Activated CD8-positive, alpha-beta memory T cell treated with anti-CD3 and anti-CD28 coated beads, Interleukin-2, amount 50 U/mL, for 1 hour (primary cell): ENCODE results near the gene ATP8B2.
"Not testable (repeated sequence)": the region's sequence is repeated elsewhere in the genome, so short reads cannot be mapped to it uniquely, and the experiment has no call there.

Source experiments
- DNase-seq: peaks from one replicate; pipeline ENCODE4 v3.0.0-alpha.2; 2020; ENCODE audit errors: extremely low read depth

The ATP8B2 gene

GRCh38 chr1:154346276-154346917, 21.1 kb downstream of the ATP8B2 start:
- no peak for DNase-seq

GRCh38 chr1:154347961-154348360, 22.6 kb downstream of the ATP8B2 start:
- no peak for DNase-seq

GRCh38 chr1:154348429-154349076, 23.2 kb downstream of the ATP8B2 start:
- no peak for DNase-seq

- DNase-seq, result no peak
These were observed 23.8 kb downstream of the ATP8B2 start for GRCh38 chr1:154349121-154349520.

- no peak for DNase-seq
These were observed 25.1 kb downstream of the ATP8B2 start for GRCh38 chr1:154350383-154350782.

GRCh38 chr1:154351363-154352068, 26.2 kb downstream of the ATP8B2 start:
- no peak for DNase-seq

GRCh38 chr1:154352245-154352580, 26.9 kb downstream of the ATP8B2 start:
- DNase-seq, result no peak

- no peak for DNase-seq
These were observed 27.5 kb downstream of the ATP8B2 start for GRCh38 chr1:154352581-154353459.

- DNase-seq, result no peak
These were observed 28.2 kb downstream of the ATP8B2 start for GRCh38 chr1:154353460-154353904.

- DNase-seq, result no peak
These were observed 28.6 kb downstream of the ATP8B2 start for GRCh38 chr1:154353966-154354365.

- no peak for DNase-seq
These were observed 33.2 kb downstream of the ATP8B2 start for GRCh38 chr1:154358519-154358918.

- no peak for DNase-seq
These were observed 35.0 kb downstream of the ATP8B2 start for GRCh38 chr1:154360288-154360687.

- not testable (repeated sequence) for DNase-seq
These were observed 35.6 kb downstream of the ATP8B2 start for GRCh38 chr1:154360881-154361280.

GRCh38 chr1:154361357-154361756, 36.0 kb downstream of the ATP8B2 start:
- DNase-seq, result no peak

- no peak for DNase-seq
These were observed 46.1 kb downstream of the ATP8B2 start for GRCh38 chr1:154371436-154371835.

GRCh38 chr1:154373777-154374357, 48.5 kb downstream of the ATP8B2 start:
- DNase-seq, result not testable (repeated sequence)

GRCh38 chr1:154379301-154379700, 54.0 kb downstream of the ATP8B2 start:
- no peak for DNase-seq

GRCh38 chr1:154384650-154385489, 59.5 kb downstream of the ATP8B2 start:
- DNase-seq, result no peak

- DNase-seq, result peak; percentile 50
These were observed 61.5 kb downstream of the ATP8B2 start for GRCh38 chr1:154386643-154387352.
